ENCODE results near the gene LRRC70.

DNA sequence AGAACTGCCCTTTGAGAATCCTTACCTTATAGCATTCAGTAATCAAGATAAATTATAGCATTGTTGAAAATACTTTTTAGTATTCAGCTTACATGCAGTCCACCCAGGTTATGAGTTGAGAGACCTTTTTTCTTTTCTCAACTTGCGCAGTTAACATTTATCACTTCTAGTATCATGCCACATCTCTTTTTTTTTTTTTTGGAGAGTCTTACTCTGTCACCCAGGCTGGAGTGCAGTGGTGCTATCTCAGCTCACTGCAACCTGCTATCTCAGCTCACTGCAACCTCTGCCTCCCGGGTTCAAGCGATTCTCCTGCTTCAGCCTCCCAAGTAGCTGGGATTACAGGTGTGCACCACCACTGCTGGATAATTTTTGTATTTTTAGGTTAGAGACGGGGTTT lies 29.0 kb downstream of the LRRC70 start:
- TF ChIP-seq, protein P1, sequence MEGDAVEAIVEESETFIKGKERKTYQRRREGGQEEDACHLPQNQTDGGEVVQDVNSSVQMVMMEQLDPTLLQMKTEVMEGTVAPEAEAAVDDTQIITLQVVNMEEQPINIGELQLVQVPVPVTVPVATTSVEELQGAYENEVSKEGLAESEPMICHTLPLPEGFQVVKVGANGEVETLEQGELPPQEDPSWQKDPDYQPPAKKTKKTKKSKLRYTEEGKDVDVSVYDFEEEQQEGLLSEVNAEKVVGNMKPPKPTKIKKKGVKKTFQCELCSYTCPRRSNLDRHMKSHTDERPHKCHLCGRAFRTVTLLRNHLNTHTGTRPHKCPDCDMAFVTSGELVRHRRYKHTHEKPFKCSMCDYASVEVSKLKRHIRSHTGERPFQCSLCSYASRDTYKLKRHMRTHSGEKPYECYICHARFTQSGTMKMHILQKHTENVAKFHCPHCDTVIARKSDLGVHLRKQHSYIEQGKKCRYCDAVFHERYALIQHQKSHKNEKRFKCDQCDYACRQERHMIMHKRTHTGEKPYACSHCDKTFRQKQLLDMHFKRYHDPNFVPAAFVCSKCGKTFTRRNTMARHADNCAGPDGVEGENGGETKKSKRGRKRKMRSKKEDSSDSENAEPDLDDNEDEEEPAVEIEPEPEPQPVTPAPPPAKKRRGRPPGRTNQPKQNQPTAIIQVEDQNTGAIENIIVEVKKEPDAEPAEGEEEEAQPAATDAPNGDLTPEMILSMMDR (IDR thresholded peaks at IDR 0.05; ENCODE audit: insufficient read depth, low read length, poor library complexity, severe bottlenecking) = no peak
- no peak for TF ChIP-seq EZH2phosphoT487 (conservative IDR thresholded peaks at IDR 0.05; ENCODE audit: low read length)
